Skeletal muscle satellite cell (primary cell): ENCODE measurements around the gene SPIN1.

Source experiments
- H3K27me3 ChIP-seq: 2 replicates; pipeline ENCODE4 v1.7.0; 2013; ENCODE audit warnings: low read length; ENCODE audit not compliant: control insufficient read depth, insufficient read depth
- H3K36me3 ChIP-seq: 2 replicates; pipeline ENCODE4 v1.7.0; 2013; ENCODE audit warnings: mild to moderate bottlenecking, control low read depth, low read length; ENCODE audit not compliant: insufficient read depth
- H3K4me1 ChIP-seq: 2 replicates; pipeline ENCODE4 v1.7.0; 2013; ENCODE audit warnings: low read length; ENCODE audit not compliant: control insufficient read depth, insufficient read depth
- H3K4me2 ChIP-seq: 2 replicates; pipeline ENCODE4 v1.7.0; 2013; ENCODE audit warnings: mild to moderate bottlenecking, low read length
- H3K4me3 ChIP-seq: 2 replicates; pipeline ENCODE4 v1.7.0; 2013; ENCODE audit warnings: low read length
- H3K9ac ChIP-seq: 2 replicates; pipeline ENCODE4 v1.7.0; 2013; ENCODE audit warnings: mild to moderate bottlenecking, low read depth, low read length, moderate library complexity
- H3K9me3 ChIP-seq: replicated peaks from 2 replicates; pipeline ENCODE4 v1.7.0; 2013; ENCODE audit warnings: mild to moderate bottlenecking, control low read depth, low read length

Gene SPIN1

DNA sequence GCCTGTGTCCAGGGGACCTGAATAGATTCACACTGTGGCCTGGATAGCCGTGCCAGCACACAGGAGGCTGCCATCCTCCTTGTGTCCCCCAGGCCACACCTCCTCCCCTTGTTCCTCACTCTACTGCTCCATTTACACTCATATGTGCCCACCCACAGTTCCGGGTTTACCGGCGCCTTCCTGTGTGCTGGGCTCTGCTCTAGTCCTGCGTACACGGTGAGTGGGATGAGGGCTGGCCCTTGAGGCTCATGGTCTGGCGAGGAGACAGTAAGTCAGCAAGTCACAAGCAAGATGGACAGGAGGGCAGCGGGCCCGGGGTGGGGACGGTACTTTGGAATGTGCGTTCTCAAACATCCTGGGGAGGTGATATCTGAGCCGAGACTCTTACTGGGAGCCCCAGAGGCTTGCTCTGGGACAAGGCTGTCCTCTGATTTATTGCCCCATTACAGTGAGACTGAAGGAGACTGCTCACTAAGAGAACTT, 114.3 kb downstream of the SPIN1 start:
- Histone ChIP-seq H3K36me3 (no peaks in the 10 kb centered on the region), H3K27me3 (no peaks in the 10 kb centered on the region), H3K4me3 (no peak overlapping the region), H3K9me3 (no peaks in the 10 kb centered on the region), H3K4me1 (no peaks in the 10 kb centered on the region), H3K4me2 (no peak overlapping the region), H3K9ac (no peak overlapping the region)

DNA sequence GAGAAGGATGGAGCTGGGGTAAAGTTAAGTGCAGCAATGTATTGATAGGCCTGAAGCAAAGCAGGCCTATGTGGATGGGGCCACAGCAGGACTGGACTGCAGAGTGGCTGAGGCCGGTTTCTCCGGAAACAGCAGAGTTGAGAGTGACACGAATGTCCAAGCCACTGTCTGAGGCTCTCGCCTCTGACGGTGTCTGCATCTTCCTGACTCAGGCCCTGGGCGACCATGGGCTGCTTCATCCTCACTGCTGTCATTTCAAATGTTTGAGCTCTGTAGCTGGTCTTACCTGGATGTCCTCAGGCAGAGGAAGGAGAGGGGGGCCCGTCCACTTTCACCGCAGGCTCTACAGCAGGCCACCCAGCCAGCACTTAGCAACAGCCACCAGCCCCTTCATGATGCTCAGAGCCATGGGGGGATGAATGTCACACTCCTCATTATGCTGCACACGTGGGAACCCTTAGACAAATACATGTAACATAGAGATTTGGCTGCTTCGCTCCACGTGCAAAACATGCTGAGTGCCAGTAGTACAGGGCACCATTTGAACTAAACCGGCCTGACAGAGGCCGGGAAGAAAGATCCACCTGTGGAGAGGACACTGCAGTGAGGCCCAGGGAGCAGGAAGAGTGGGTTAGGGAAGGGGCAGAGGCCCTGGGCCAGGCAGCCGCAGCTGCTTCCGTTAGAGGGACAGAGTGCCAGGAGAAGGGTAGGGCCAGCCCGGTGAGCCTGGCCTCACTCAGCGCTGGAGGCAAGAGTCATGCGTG, 115.0 kb downstream of the SPIN1 start:
- H3K4me3 ChIP-seq, result no peak overlapping the region
- H3K27me3 ChIP-seq, result no peaks in the 10 kb centered on the region
- no peaks in the 10 kb centered on the region for H3K4me1 ChIP-seq
- H3K36me3 ChIP-seq, result no peaks in the 10 kb centered on the region
- no peak overlapping the region for H3K9ac ChIP-seq
- no peaks in the 10 kb centered on the region for H3K9me3 ChIP-seq
- no peak overlapping the region for H3K4me2 ChIP-seq

DNA sequence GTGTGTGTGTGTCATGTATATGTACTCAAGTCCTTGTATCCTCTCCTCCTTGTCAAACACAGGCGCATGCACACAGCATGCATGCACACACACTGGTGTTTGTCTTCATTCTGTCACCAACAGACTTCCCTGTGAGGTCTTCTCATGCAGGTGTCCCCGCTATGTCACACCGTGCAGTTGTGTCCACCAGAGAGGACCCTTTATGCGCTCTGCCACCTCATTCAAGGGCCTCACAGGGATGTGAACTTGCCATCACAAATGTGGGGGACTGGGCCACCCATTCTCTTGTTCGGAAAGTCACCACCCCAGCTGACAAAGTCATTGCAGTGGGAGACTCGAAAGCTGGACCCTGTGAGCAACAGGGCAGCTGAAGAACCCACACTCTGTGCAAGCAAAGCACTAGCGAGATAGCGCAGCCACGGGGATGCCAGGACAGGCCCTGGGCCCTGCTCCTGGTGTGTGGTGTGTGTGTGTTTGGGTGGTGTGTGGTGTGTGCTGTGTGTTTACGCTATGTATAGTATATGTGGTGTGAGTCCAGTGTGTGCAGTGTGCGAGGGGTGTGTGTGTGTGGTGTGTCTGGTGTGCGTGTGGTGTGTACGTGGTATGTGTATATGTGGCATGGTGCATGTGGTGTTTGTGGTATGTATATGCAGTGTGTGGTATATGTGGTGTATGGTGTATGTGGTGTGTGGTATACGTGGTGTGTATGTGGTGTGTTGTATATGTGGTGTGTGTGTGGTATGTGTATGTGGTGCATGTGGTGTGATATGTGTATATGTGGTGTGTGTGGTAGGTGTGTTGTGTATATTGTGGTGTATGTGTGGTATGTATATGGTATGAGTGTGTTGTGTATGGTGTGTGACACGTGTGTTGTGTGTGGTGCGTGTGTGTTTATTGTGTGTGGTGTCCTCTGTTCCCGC, 115.9 kb downstream of the SPIN1 start:
- no peak overlapping the region for H3K4me2 ChIP-seq
- H3K36me3 ChIP-seq, result no peaks in the 10 kb centered on the region
- H3K4me1 ChIP-seq, result no peaks in the 10 kb centered on the region
- no peak overlapping the region for H3K9ac ChIP-seq
- no peaks in the 10 kb centered on the region for H3K9me3 ChIP-seq
- no peak overlapping the region for H3K4me3 ChIP-seq
- H3K27me3 ChIP-seq, result no peaks in the 10 kb centered on the region

DNA sequence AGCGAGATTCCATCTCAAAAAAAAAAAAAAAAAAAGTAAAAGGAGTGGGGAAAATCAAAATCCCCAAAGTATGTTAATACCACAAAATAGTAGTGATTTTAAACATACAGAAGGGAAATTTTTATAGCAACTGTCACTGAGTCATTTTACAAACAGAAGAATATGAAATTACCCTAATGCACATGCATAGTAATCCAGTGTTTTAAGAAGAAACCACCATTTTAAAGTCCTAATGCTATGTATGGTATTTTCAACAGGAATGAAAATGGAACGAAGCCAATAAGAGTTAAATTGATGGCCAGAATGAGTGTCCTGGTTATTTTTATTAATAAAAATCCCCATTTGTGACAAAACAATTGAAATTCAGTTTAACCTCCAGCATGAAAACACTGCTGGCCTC, 120.1 kb downstream of the SPIN1 start:
- no peak overlapping the region for H3K4me2 ChIP-seq
- H3K4me3 ChIP-seq, result no peak overlapping the region
- H3K36me3 ChIP-seq, result no peaks in the 10 kb centered on the region
- H3K9me3 ChIP-seq, result no peaks in the 10 kb centered on the region
- no peak overlapping the region for H3K9ac ChIP-seq
- no peaks in the 10 kb centered on the region for H3K4me1 ChIP-seq
- no peaks in the 10 kb centered on the region for H3K27me3 ChIP-seq

DNA sequence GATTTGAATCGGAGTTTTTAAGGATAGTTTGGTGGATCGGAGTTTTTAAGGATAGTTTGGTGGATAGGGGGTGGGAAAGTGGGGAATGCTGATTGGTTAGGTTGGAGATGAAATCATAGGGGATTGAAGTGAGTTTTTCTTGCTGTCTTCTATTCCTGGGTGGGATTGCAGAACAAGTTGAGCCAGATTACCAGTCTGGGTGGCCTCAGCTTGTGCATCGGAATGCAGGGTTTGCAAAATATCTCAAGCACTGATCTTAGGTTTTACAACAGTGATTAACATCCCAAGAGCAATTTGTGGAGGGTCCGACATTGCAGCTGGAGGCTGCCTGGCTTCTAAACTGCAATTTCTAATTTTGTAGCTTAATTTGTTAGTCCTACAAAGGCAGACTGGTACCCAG, 123.7 kb downstream of the SPIN1 start:
- H3K4me2 ChIP-seq, result no peak overlapping the region
- H3K4me1 ChIP-seq, result no peaks in the 10 kb centered on the region
- H3K36me3 ChIP-seq, result no peaks in the 10 kb centered on the region
- H3K27me3 ChIP-seq, result no peaks in the 10 kb centered on the region
- H3K9me3 ChIP-seq, result no peaks in the 10 kb centered on the region
- no peak overlapping the region for H3K9ac ChIP-seq
- no peak overlapping the region for H3K4me3 ChIP-seq

DNA sequence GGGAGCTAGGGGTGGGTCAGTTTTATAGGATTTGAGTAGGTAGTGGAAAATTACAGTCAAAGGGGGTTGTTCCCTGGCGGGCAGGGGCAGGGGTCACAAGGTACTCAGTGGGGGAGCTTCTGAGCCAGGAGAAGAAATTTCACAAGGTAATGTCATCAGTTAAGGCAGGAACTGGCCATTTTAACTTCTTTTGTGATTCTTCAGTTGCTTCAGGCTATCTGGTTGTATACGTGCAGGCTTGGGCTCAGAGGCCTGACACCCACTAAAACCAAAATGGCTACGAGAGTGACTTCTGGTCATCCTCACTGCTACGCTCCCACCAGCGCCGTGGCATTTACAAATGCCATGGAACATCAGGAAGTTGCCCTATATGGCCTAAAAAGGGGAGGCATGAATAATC, 126.0 kb downstream of the SPIN1 start:
- Histone ChIP-seq H3K9ac (no peak overlapping the region), H3K36me3 (no peaks in the 10 kb centered on the region), H3K9me3 (no peaks in the 10 kb centered on the region), H3K27me3 (no peaks in the 10 kb centered on the region), H3K4me1 (no peaks in the 10 kb centered on the region), H3K4me3 (no peak overlapping the region), H3K4me2 (no peak overlapping the region)

DNA sequence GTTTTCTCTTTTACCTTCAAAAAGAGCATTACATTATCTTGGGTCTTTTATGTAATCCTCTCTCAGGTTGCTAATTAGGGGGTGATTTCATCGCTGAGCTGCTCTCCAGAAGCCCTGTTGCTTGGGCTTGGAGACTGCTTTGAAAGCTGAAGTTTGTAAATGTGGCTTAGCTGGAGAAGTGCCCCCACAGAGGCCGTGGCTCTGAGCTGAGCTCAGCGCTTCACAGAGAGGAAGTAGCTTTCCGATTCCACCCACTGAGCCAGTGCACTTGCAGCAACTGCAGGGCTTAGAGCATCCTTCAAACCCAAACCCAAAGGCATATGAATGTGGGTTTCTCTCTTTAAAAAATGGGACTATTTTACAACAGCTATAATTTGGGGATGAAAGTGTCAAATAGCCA, 133.1 kb downstream of the SPIN1 start:
- Histone ChIP-seq H3K4me3 (no peak overlapping the region), H3K4me2 (no peak overlapping the region), H3K36me3 (no peaks in the 10 kb centered on the region), H3K27me3 (no peaks in the 10 kb centered on the region), H3K9me3 (no peaks in the 10 kb centered on the region), H3K4me1 (peaks cover 10% of the 10 kb centered on the region), H3K9ac (no peak overlapping the region)

DNA sequence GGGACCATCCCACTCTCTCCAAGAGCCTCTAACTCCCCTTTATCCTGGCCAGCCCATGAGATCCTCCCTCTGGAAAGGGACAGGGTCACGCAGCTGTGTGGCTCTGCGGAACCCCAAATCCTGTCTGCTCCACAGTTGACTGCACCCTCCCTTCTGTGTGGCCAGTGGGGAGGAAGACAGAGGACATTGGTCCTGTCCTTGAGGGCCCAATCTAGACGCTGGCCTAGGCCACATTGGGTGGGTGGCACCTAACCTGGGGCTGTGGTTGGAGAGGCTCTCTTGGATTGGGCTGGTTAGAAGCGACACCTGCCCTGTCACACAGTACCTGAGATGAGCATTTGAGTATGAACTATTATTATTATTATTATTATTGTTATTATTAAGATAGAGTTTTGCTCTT, 134.1 kb downstream of the SPIN1 start:
- no peaks in the 10 kb centered on the region for H3K9me3 ChIP-seq
- H3K9ac ChIP-seq, result no peak overlapping the region
- peaks cover 10% of the 10 kb centered on the region for H3K4me1 ChIP-seq
- H3K36me3 ChIP-seq, result no peaks in the 10 kb centered on the region
- no peaks in the 10 kb centered on the region for H3K27me3 ChIP-seq
- no peak overlapping the region for H3K4me3 ChIP-seq
- H3K4me2 ChIP-seq, result no peak overlapping the region

DNA sequence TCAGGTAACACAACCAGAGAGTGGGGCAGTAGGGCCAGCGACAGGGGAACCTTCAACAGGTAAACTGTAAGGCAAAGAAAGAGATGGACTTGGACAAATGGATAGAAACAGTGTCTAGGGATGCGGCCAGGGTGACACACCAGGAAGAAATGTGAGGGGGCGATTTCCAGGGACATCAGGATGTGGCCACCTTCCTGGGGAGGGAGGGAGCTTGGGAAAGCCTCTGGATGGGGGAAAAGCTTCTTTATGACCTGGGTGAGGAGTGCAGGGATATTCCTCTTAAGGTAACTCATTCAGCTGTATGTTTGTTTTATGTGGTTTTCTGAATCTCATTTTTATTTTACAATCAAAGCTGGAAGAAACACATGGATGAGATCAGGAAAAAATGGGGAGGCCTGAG, 134.8 kb downstream of the SPIN1 start:
- Histone ChIP-seq H3K9ac (peak overlapping the region; percentile 65), H3K4me3 (no peak overlapping the region), H3K4me1 (peaks cover 10% of the 10 kb centered on the region), H3K4me2 (peak overlapping the region; percentile 56), H3K27me3 (no peaks in the 10 kb centered on the region), H3K36me3 (no peaks in the 10 kb centered on the region), H3K9me3 (no peaks in the 10 kb centered on the region)

DNA sequence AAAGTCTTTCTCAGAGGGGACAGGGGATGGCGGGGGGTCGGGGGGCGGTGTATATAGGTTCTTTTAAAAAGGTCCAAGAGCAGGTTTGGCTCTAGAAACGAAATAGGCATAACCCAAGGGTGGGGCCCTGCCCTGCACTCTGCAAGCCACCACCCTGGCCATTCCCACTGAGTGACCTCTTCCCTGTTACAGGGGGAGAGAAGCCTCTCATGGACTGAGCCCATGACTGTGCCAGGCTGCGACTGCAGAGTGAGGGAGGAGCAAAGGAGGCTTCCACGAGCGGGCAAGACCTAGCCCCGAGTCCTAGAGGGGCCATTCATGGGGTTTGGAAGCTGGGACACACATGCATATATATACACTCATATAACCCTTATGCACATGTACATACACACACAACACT, 136.7 kb downstream of the SPIN1 start:
- Histone ChIP-seq H3K4me2 (no peak overlapping the region), H3K27me3 (no peaks in the 10 kb centered on the region), H3K4me3 (no peak overlapping the region), H3K9ac (no peak overlapping the region), H3K4me1 (peaks cover 28% of the 10 kb centered on the region), H3K36me3 (no peaks in the 10 kb centered on the region), H3K9me3 (no peaks in the 10 kb centered on the region)

DNA sequence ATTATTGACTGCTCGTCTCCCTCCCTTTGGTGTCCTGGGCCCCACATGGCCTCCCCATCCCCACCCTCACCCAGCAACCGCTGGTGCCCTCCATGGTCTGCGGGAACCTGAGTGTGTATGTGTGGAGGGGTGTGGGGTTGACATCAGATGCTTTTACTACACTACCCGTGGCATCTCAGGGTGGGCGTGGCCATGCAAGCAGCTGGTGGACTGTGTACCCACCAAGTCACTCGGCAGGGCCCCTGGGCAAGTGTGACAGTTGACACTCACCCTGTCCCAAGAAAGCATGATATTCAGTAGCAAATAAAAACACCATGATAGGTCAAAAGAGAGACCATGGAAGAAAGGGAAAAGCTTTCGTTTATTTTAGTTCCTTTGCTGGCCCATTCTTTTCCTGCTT, 139.4 kb downstream of the SPIN1 start:
- H3K4me3 ChIP-seq, result no peak overlapping the region
- no peak overlapping the region for H3K9ac ChIP-seq
- no peaks in the 10 kb centered on the region for H3K27me3 ChIP-seq
- H3K9me3 ChIP-seq, result no peaks in the 10 kb centered on the region
- no peak overlapping the region for H3K4me2 ChIP-seq
- peaks cover 49% of the 10 kb centered on the region for H3K4me1 ChIP-seq
- no peaks in the 10 kb centered on the region for H3K36me3 ChIP-seq
